Activated naive CD8-positive, alpha-beta T cell treated with anti-CD3 and anti-CD28 coated beads for 36 hours (primary cell): Measurements from ENCODE around the gene AVP. TPM values are rescaled to one million over a fixed set of nuclear protein-coding genes. Genes with fewer than 3 reads are reported as not detected.

Source experiments
- DNase-seq: peaks from one replicate; pipeline ENCODE4 v3.0.0; 2021
- H3K27ac Mint-ChIP-seq: one replicate; pipeline ENCODE4 v1.8.0; 2022; ENCODE audit warnings: mild to moderate bottlenecking, moderate library complexity, mixed read lengths
- H3K27me3 Mint-ChIP-seq: one replicate; pipeline ENCODE4 v1.8.0; 2022; ENCODE audit warnings: mild to moderate bottlenecking, mixed read lengths
- H3K36me3 Mint-ChIP-seq: one replicate; pipeline ENCODE4 v1.8.0; 2021; ENCODE audit warnings: mild to moderate bottlenecking, mixed read lengths
- H3K4me1 Mint-ChIP-seq: one replicate; pipeline ENCODE4 v1.8.0; 2021; ENCODE audit warnings: mixed read lengths
- H3K4me3 Mint-ChIP-seq: one replicate; pipeline ENCODE4 v1.8.0; 2022; ENCODE audit warnings: mild to moderate bottlenecking, moderate library complexity, mixed read lengths
- H3K9me3 Mint-ChIP-seq: one replicate; pipeline ENCODE4 v1.8.0; 2022; ENCODE audit warnings: mixed read lengths
- total RNA-seq, 2 experiments: library from RNA; stranded (reverse); gene quantifications; one replicate each; pipeline ENCODE4 v1.2.3, GENCODE V29; 2021

Gene AVP
- total RNA-seq, 2 experiments from 2014 or later: not detected

DNA sequence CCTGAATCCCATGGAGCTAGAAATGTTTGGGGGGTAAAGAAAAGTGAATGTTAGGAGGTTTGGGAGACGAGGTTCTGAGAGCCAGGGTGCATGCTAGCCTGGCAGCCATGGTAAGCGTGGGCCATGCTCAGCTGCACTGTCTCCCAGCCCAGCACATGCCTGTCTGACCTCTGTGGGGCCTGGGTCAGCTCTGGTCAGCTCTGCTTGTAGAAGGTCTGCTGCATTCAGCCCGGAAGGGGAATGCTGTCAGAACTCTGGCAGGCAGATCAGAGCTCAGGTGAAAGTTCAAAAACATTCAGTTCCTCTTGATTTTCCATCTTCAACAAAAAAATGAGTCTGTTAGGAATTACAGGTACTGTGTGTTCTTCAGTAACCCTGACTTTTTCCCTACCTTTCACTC, 46.9 kb downstream of the AVP start:
- Mint-ChIP-seq H3K27ac (no peak overlapping the region), H3K4me3 (no peak overlapping the region), H3K9me3 (no peaks in the 10 kb centered on the region), H3K4me1 (no peaks in the 10 kb centered on the region), H3K27me3 (no peaks in the 10 kb centered on the region), H3K36me3 (peaks cover 19% of the 10 kb centered on the region)
- no peak for DNase-seq

DNA sequence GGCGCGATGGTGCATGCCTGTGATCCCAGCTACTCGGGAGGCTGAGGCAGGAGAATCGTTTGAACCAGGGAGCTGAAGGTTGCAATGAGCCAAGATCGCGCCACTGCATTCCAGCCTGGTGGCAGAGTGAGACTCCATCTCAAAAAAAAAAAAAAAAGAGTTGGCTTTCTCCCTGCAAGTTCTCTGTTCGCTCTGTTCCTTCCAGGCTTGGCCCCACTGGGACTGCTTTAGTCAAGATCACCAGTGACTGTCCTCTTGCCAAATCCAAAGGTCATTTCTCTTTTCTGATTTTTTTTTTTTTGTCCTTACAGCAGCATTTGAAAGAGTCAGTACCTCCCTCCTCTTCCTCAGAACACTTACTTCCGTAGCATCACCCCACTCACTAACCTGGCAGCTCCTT, 51.9 kb downstream of the AVP start:
- H3K27ac Mint-ChIP-seq: no peak overlapping the region

More for the DNA sequence above, 51.9 kb downstream of the AVP start:
- Mint-ChIP-seq H3K27me3 (no peaks in the 10 kb centered on the region), H3K9me3 (no peaks in the 10 kb centered on the region), H3K4me1 (no peaks in the 10 kb centered on the region), H3K36me3 (peaks cover 13% of the 10 kb centered on the region), H3K4me3 (no peak overlapping the region)
- no peak for DNase-seq

Other genes with a start within 250 kb of the AVP start
- gene PCED1A, start 244.1 kb downstream of the AVP start, total RNA-seq: 10 to 100 TPM; 24.2 to 26.3 TPM
- gene VPS16, start 244.0 kb downstream of the AVP start, total RNA-seq: 10 to 100 TPM; 33.5 to 34.1 TPM
- gene PTPRA, start 211.2 kb downstream of the AVP start, total RNA-seq: 10 to 100 TPM; 40.6 to 43.0 TPM
- gene GNRH2, start 41.1 kb downstream of the AVP start, total RNA-seq: 1 to 10 TPM in 1 of 2 experiments, under 1 TPM in 1; 0.87 to 1.1 TPM
- 10 to 100 TPM; 70.9 to 72.4 TPM for gene MRPS26, start 38.7 kb downstream of the AVP start, total RNA-seq
- gene OXT, start 13.1 kb downstream of the AVP start, total RNA-seq: under 1 TPM in 1 of 2 experiments, not detected in 1; 0.47 TPM
- gene FASTKD5, start 75.1 kb upstream of the AVP start, total RNA-seq: 10 to 100 TPM; 27.2 to 28.3 TPM
- gene UBOX5, start 75.1 kb upstream of the AVP start, total RNA-seq: 1 to 10 TPM; 4.5 to 4.9 TPM
- gene LZTS3, start 88.8 kb upstream of the AVP start, total RNA-seq: 1 to 10 TPM; 1.6 TPM
- gene DDRGK1, start 120.0 kb upstream of the AVP start, total RNA-seq: 10 to 100 TPM; 58.8 to 62.0 TPM
- 10 to 100 TPM; 70.7 to 74.0 TPM for gene ITPA, start 124.8 kb upstream of the AVP start, total RNA-seq
- 1 to 10 TPM; 1.8 to 2.9 TPM for gene SLC4A11, start 154.5 kb upstream of the AVP start, total RNA-seq